SIG-M5 (cell line): ENCODE results near the gene STK17A.

Experiments used
- DNase-seq: peaks from one replicate; lab custom pipeline; 2025; lab: John Stamatoyannopoulos, UW

STK17A gene

DNA sequence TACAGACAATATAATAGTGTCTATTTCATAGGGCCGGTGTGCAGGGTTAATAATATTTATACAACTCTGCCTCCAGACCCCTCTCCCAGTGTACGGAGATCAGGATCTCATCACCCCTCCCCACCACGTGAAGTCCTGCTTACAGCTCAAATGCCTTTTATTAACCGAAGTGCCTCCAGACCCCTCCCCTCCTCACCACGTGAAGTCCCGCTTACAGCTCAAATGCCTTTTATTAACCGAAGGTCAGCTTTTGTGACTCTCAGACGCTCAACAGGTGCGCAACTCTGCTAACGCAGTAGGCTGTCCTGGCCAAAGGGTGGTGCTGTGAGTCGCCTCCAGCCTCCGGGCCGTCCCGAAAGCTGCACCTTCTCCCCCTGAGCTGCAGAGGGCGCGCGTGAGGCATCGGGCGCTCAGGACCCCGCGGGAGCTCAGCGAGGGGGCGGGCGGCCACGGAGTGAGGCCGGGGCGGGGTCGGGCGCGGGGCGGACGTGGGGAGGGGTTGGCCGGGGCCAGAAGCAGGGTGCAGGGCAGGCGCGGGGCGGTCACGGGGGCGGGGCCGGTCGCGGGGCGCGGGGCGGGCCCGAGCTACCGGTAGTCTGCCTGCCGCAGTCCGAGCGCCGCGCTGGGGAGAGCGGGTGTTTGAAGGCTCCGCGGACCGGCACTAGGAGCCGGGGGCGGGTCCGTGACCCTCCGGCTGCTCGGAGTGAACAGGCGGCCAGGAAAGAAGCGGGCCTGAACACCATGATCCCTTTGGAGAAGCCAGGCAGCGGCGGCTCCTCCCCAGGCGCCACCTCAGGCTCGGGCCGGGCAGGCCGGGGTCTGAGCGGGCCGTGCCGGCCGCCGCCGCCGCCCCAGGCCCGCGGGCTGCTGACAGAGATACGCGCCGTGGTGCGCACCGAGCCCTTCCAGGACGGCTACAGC lies at the start of gene STK17A:
Gene STK17A (plus strand): TSS at position 606 of the 921 bp plus-strand sequence. CDS start 136 bp downstream, at position 742.
- DNase-seq: peak; percentile 7

DNA sequence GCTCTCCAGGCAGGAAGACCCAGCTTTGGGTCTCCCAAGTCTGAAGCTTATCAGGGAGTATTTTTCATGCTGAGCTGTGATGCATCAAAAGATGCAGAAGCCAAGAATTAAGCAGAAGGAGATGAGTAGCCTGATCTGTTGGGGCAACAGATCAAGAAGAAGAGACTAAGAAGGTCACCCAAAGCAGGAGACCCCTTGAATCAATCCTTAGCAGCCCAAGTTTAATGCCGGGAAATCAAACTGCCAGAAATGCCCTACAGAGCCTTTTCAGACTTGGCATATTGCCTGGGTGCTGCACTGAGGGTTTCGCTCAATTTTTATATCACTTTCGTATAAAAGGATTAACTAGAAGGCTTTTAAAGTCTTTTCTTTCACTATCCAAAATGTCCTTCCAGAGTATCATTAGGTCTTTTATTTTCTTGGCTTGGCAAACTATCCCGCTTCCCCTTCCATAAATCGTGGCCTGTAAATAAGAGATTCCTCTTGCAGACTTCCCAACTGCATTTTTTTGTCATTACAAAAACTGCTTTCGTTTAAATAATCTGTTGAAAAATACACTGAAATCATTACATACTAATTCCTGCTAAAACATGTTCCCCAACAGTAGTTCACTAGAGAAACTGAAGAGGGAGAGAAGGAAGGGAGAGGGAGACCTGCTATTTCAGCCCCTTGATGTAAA lies 49.0 kb upstream of the STK17A start:
- no peak for DNase-seq

DNA sequence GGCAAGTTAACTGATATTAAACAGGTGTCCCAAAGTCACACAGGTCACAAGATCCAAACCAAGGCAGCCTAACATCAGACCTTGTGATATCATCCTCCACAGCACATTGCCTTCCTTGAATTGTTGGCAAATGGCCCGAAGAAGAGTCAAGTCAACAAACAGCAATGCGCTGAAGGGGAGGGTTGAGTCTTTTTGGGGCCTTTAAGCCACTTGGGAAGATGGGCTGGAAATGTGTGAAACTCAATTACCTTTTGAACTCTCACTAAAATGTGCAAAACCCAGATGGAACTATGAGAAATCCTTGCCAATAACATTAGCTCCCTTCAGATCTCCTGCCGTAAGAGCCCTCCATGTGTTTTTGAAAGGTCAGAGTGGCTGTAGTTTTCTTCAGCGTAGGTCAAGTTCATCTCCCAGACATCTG lies 47.9 kb upstream of the STK17A start:
- DNase-seq: no peak

DNA sequence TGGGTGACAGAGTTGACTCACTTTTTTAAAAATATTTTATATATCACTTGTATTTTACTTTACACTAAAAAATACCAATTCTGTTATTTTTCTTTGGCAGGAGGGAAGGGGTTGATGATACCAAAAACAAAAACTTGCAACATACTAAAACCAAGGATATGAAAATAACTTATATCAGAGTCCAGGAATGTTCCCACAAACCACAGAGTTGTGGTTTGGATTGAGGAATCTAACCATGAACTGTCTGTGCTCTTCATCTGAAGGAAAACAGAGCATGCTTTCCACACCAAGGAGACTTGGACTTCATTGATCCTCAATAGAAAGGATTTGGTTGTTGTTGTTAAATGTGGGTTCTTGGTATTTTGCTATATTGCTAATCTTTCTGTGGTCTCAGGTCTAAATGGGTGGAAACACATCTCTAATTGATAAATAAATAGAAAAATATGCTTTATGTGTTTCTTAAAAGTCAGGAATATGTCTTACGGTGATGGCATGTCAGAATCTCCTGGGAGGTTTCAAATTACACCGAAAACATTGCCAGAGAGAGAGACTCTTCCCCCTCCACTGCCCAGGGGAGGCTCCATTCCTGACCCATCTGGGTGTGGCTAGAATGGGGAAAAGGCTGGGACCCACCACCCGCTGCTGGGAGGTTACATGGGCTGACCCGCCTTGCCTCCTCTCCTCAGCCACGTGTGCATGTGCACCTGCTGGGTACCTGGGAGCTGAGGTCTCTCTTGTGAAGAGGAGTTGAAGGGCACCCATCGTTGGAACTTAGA lies 46.9 kb upstream of the STK17A start:
- no peak for DNase-seq

DNA sequence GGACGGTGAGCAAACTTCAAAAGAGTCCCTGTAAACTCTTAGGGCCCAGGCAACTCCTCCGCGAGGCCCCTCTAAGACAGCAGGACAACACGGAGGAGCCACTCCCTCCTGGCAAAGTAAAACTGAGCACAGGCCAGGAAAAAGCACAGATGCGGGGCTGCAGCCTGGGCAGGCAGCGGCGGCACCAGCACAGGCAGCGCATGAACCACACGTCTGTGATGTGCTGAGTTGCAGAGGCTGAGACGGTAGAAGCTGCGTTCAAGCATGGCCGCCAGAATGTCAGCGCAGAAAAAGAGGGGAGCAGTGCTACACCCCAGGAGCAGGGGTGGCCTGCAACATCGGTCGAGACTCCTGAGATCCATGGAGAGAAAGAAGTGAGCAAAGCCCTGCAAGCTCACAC lies 46.1 kb upstream of the STK17A start:
- no peak for DNase-seq

DNA sequence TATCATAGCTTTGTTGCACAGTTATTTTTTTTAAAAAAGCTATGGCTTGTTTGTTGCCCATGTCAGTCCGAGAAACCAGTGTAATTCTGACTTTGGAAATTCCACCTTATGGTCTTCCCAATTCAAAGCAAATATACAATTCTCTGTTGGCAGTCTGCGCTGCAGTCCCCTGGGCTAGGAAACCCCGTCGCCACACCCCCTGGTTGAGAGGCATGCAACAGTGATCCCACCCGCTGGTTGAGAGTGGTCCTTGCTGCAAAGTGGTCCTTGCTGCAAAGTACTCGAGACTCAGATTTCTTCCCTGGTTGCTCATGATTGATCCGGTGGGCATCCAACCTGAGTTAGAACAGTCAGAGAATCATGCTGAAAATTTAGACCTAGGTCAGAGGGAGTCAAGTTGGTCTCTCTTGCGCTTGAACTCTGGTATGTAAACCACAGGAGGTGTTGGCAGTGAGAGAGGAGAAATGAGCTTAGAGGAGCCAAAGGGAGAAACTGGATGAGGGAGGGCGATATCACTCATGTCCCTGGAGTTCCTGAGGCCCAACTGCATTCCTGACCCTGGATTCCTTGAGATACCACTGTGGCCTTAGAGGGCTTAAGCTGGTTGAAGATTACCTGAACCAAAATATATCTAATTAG lies 45.0 kb upstream of the STK17A start:
- DNase-seq: no peak

DNA sequence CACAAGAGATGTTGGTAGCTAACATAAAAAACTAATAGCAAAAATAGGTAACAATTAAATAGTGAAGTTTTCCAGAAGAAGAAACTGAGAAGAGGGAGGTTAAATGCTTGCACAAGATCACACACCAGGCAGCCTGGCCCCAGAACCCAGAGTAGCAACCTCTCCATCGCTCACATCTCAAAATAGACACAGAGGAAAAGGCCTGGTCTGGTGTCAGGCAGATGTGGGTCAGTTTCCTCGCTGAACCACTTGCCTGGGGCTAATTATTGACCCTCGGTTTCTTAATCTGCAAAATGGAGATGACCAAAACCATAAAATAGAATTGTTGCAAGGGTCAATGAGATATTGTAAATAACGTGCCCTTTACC lies 44.5 kb upstream of the STK17A start:
- no peak for DNase-seq

DNA sequence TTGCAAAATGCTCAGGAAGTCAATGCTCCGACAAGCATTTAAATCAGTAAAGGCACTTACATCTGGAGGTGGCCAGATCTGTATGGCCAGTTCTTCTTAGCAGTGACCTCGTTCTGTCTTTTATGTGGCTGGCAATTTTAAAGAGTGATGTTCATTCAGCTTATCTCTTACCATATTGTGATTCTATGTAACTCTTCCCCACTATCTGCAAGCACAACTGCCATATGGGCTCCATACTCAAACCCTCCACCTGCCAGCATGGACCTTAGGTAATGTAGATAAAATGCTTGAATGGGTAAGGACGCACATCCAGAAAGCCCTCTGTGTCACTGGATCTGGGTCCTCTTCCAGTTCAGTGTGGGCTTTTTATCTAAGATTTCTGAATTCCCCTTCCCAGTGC lies 42.4 kb upstream of the STK17A start:
- DNase-seq: no peak

DNA sequence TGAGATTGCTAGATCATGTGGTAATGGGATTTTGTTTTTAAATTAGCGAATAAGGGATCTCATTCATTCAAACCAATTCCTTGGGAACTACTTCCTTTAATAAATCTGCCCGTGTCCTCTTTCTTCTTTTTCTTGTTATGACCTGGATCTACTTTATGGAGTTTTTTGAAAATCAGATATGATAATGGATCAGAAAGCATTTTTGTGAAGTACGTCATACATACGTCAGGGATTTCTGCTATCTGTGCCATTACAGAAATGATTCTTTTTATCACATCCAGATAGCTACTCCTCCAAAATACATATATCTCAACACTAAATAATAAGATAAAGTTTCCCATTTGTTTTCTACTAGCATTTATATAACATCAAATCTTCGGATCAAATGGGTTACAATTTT lies 40.2 kb upstream of the STK17A start:
- no peak for DNase-seq

DNA sequence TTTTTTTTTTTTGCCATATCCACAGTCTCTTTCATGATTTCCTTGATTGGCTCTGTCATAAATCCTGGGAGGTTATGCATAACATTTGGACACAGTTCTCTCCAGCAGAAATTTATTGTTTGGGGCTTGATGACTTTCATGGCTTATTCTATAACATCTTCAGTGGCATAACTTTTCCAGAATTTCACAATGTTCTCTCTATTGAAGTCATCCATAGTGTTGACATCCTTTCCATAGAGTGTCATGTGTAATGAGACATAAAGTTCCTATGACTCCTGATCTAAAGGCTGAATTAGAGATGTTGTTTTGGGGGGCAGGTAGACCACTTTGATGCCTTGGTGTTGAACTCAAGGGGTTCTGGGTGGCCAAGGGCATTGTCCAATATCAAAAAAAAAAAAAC lies 36.7 kb upstream of the STK17A start:
- DNase-seq: no peak

DNA sequence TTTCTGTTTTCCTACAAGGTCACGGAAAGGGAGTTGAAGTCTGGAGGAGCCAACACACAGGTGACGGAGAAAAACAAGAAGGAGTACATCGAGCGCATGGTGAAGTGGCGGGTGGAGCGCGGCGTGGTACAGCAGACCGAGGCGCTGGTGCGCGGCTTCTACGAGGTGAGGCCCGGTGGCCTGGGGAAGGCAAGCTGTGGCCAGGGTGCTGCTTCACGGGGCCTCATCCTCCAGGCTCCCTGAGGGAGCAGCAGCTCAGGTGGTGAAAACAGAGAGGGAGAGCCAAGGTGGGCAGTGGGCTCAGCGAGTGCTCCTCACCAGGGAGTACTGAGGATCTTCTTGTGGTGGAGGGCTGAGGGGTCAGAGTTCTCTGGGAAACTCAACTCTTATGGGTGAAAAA lies 32.5 kb upstream of the STK17A start:
- no peak for DNase-seq

DNA sequence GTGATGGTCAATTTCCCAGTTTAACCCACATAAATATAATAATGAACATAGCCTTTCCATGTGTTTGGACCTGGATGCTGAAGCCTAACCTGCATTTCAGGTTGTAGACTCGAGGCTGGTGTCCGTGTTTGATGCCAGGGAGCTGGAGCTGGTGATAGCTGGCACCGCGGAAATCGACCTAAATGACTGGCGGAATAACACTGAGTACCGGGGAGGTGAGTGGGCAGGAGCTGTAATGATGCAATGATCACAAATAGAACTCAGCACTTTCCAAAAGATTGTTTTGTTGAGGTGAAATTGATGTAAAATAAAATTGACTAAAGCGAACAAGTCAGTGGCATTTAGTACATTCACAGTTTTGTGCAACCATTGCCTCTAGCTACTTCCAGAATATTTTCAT lies 30.8 kb upstream of the STK17A start:
- DNase-seq: no peak

DNA sequence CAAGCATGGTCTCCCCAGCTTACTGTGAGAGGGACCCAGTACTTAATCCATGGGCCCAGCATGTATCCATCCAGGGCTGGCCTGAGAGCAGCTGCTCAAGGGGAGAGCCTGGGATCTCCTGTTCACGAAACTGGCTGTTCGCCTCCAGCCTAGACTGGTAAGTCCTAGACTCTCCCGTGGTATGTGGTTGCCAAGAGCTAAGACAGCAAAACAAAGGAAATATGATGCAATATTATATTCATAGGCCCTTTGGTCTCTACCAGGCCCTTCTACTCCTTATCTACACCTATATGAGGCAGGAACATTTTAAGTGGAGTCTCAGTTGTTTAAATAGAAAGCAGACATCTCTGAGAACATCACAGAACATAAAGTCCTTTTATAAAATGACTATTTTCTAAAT lies 28.9 kb upstream of the STK17A start:
- no peak for DNase-seq

DNA sequence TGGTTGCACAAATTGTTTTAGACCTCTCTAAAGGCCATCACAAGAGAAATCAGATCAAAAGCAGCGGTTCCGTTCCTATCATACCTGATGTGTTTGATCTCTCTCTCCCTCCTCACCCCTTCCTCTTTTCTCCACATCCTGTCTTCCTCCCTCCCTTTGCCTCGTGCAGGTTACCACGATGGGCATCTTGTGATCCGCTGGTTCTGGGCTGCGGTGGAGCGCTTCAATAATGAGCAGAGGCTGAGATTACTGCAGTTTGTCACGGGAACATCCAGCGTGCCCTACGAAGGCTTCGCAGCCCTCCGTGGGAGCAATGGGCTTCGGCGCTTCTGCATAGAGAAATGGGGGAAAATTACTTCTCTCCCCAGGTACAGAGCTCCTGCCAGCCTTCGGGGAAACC lies 28.5 kb upstream of the STK17A start:
- no peak for DNase-seq

DNA sequence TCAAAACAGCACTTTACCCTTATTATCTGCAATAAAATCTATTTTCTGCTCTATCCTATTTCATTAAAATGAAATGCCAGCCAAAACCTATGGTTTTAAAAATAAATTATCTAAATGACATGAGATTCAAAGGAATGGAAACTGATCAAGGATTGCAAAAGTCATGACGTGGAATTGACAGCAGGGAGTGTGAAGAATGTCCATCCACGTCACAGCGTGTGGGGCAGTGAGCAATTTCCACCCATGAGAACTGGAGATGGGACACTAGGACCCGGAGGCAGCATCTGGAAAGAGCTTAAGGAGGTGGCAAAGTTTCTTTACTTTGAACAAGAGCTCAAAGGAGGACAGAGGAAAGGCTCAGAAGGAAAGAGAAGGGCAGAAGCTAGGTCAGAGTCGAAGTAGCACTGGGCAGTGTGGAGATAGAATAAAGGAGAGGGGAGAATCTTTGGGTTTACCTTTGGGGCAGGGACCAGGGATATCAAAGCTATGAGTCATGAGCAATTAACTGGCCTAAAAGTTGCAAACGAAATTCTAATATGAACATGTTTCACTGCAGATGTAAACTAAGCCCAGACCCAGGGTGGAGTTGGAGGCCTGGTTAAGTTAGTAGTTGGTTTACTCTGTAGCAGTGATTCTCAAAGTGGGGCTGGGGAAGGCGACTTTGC lies 24.9 kb upstream of the STK17A start:
- DNase-seq: no peak

DNA sequence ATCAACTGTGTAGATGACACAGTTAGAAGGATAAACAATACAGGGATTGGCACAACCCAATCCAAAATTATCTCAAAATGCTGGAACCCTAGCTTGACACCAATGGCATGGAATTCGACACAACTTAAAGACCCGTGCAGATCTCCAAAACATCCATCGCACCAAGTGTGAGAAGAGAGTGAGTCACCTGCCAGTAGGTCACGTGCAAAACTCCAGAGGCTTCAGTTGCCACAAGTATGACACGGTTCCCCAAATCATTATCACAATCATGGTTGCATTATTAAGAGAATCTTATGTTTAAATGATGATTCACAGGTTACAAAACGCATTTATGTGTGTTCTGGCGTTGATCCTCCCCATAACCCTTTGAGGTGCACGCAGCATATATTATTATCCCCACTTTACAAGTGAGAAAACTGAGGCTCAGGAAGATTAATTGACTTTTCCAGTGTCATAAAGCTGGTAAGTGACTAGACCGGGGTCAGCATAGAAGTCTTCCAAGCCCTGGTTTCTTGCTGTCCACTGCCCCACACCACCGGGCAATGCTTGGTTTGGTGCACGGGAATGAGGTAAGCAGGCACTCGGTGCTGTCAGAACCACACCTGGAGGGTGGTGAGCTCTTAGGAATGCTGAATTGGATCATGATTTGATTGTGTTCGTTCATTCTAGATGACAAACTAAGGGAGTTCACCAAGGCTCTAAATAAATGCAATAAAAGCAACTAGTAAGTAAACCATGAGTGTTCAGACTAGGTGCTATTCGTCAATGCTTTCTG lies 23.6 kb upstream of the STK17A start:
- no peak for DNase-seq

DNA sequence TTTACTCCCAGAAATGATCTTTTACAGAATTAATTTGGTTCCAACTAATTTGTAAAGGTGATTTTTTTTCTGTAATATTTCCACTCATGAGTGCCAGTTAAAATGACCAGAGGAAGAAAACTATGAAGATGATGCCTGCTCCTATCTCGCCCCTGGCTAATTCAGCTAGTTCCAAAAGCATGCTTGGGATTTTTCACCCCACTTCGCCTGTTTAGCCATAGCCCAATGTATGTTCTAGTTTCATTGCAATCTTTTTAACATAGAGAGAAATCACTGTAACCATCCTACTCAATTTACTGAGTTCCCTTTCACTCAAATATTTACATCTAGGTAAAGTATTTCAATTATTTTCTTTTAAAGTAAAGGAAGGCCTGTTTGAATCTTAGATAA lies 23.0 kb upstream of the STK17A start:
- DNase-seq: no peak

DNA sequence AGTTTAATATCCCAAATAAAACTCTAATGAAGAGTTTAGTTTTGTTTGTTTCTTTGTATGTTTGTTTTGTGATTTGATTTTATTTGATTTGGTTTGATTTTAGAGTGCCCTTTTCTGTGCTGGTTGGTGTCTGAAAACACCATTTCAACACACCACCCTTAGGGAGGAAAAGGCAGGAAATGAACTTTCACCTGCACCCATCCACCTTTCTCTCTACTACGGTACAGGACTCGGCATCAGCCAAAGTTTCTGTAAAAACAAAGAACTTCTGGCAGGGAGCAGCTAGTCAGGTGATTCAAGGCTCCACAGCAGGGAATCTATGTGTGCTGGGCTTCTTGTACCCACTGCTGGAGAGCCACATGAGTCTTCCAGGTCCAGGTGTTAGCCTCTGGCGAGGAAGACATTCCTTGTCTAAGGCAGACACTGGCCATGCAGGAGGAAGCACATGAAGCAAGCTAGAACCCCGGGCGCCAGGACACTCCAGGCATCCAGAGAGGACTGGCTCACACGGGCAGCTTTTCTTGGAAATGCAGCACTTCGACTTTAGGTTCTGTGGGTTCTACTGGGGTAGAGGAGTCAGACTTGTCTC lies 22.1 kb upstream of the STK17A start:
- DNase-seq: no peak

DNA sequence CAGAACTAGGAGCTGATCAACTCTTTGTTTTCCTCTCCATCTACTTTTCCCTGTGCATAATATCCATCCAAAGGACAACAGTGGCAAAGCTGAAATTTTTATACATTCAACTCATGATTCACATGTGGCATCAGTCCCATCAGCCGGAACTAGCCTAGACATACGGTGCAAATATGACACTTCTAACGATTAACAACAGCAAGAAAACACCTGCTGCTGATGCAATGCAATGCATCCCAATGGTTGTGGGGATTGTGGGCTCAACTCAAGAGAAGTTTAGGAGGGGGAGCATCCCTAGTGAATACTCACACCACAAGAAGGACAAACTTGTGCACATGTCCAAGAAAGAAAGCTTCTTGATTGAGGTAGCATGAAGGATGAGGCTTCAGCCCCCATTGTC lies 20.5 kb upstream of the STK17A start:
- DNase-seq: no peak

DNA sequence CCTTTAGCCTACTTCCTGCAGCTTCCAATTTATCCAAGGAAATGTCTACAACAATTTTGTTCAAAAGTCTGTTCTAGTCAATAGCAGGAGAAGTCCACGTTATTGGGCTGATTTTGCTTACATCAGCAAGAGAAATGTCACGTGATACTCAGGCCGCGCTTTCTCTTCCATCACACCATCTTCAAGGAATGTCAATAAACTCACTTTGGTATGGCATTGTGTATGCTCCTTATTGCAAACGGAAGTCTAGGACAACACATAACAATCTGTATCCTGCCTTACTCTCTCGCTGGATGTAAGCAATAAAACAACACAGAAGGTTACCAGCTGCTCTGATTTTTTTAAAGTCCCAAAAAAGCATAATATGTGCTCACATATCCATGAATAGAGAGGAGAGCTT lies 17.1 kb upstream of the STK17A start:
- no peak for DNase-seq

DNA sequence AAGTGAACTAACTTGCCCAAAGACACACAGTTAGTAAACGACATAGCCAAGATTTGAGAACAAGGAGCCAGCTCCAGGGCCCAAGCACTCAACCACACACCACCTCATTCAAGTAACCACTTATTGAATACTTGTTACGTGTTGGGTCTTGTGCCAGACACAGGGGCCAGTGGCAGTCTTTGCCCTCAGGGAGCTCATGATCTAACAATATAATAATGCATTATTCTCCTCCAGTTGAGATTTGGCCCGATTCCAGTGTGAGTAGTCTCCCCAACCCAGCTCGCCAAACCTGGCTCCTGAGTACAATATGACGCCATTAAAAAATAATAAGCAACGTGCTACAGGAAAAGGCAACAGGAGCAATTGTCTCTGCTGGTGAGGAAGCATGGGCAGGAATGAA lies 14.4 kb upstream of the STK17A start:
- DNase-seq: no peak
